ENCODE data around the gene TNFSF15.

DNA sequence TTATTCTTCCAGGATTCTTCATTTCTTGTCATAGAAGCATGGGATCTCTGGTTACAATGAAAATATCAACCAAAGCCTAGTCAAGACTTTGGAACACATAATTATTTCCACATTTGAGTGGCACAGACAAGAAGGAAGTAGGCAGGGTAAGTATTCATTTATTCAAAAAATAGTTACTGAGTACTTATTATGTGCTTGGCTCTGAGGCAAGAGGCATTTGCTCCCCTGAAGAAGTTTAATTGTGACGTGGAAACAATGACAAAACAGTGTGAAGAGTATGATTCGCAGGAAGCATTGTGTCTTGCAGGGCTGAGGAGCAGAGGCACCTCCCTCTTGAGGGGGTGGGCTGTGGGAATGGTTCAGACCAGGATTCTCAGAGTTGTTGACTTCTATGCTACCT, 45.0 kb upstream of the TNFSF15 start:
- TF ChIP-seq, protein P1, sequence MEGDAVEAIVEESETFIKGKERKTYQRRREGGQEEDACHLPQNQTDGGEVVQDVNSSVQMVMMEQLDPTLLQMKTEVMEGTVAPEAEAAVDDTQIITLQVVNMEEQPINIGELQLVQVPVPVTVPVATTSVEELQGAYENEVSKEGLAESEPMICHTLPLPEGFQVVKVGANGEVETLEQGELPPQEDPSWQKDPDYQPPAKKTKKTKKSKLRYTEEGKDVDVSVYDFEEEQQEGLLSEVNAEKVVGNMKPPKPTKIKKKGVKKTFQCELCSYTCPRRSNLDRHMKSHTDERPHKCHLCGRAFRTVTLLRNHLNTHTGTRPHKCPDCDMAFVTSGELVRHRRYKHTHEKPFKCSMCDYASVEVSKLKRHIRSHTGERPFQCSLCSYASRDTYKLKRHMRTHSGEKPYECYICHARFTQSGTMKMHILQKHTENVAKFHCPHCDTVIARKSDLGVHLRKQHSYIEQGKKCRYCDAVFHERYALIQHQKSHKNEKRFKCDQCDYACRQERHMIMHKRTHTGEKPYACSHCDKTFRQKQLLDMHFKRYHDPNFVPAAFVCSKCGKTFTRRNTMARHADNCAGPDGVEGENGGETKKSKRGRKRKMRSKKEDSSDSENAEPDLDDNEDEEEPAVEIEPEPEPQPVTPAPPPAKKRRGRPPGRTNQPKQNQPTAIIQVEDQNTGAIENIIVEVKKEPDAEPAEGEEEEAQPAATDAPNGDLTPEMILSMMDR (IDR thresholded peaks at IDR 0.05), result no peak
- no peak for TF ChIP-seq POLR2A (IDR thresholded peaks at IDR 0.05)
